PFSK-1 (cell line): ENCODE measurements around the gene SEZ6.

Experiments
- FOXP2 ChIP-seq: optimal IDR thresholded peaks from 2 replicates; pipeline ENCODE3; 2011; ENCODE audit warnings: borderline replicate concordance, control low read depth, inconsistent platforms; ENCODE audit not compliant: insufficient read depth; ENCODE audit errors: extremely low read length, extremely low read depth
- POLR2AphosphoS5 ChIP-seq: IDR thresholded peaks from 2 replicates; pipeline ENCODE4 v1.6.1; 2012; ENCODE audit warnings: low read depth, mild to moderate bottlenecking, control low read depth, low read length, moderate library complexity
- SIN3A ChIP-seq: IDR thresholded peaks from 2 replicates; pipeline ENCODE4 v1.6.1; 2012; ENCODE audit warnings: mild to moderate bottlenecking, low read length, moderate library complexity, borderline replicate concordance; ENCODE audit not compliant: insufficient read depth
- TAF1 ChIP-seq: IDR thresholded peaks from 2 replicates; pipeline ENCODE4 v1.6.1; 2012; ENCODE audit warnings: low read length, control low read depth, borderline replicate concordance; ENCODE audit not compliant: insufficient read depth
- TF ChIP-seq, protein P1 (sequence below), 2 experiments: IDR thresholded peaks; 2 replicates each; pipeline versions ENCODE4 v1.6.1 to v1.8.0; 2011 to 2012; ENCODE audit warnings: low read depth in 2 of 2, low read length in 2 of 2, control low read depth in 1 of 2, inconsistent platforms in 1 of 2, mild to moderate bottlenecking in 1 of 2, moderate library complexity in 1 of 2; ENCODE audit not compliant: insufficient read depth in 1 of 2

SEZ6 gene

DNA sequence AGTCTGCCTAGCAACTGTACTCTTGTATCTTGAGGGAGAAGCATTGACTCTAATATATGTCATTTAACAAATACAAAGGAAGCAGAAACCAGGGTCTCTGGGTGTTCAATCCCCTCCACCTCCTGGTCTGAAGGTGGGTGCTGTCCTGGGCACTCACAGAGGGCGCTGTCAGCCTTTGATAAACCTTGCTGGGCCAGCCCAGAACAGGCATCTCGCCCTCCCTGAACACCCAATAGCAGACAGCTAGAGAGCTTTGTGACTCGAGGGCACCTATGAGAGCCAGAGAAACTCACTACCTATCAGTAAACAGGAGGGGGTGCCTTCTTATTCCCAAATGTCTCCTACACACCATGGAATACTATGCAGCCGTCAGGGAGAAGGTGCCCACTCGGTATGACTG lies 30.8 kb upstream of the SEZ6 start:
- TF ChIP-seq SIN3A (no peak), TAF1 (no peak), POLR2AphosphoS5 (no peak)

DNA sequence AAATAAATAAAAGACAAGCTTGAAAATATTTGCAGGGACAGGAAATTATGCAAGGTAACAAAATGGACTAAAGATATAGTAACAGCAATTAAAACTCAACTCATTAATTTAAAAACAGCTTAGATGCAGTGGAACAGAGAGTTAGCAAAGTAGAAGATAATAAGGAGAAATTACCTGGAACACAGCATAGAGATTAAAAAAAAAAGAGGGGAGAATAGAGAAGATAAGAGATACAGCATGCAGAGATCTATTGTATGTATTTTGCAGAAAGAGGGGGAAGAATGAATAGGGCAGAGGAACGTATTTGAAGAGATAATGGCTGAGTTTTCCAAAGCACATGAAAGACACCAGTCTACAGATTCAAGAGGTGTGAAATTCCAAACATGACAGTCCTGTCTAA lies 28.7 kb upstream of the SEZ6 start:
- TF ChIP-seq, protein P1, sequence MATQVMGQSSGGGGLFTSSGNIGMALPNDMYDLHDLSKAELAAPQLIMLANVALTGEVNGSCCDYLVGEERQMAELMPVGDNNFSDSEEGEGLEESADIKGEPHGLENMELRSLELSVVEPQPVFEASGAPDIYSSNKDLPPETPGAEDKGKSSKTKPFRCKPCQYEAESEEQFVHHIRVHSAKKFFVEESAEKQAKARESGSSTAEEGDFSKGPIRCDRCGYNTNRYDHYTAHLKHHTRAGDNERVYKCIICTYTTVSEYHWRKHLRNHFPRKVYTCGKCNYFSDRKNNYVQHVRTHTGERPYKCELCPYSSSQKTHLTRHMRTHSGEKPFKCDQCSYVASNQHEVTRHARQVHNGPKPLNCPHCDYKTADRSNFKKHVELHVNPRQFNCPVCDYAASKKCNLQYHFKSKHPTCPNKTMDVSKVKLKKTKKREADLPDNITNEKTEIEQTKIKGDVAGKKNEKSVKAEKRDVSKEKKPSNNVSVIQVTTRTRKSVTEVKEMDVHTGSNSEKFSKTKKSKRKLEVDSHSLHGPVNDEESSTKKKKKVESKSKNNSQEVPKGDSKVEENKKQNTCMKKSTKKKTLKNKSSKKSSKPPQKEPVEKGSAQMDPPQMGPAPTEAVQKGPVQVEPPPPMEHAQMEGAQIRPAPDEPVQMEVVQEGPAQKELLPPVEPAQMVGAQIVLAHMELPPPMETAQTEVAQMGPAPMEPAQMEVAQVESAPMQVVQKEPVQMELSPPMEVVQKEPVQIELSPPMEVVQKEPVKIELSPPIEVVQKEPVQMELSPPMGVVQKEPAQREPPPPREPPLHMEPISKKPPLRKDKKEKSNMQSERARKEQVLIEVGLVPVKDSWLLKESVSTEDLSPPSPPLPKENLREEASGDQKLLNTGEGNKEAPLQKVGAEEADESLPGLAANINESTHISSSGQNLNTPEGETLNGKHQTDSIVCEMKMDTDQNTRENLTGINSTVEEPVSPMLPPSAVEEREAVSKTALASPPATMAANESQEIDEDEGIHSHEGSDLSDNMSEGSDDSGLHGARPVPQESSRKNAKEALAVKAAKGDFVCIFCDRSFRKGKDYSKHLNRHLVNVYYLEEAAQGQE (IDR thresholded peaks at IDR 0.05; ENCODE audit: insufficient read depth in 1 of 2, low read depth in 2 of 2, low read length in 2 of 2): no peak
- no peak for TF ChIP-seq POLR2AphosphoS5
- TF ChIP-seq TAF1: no peak

DNA sequence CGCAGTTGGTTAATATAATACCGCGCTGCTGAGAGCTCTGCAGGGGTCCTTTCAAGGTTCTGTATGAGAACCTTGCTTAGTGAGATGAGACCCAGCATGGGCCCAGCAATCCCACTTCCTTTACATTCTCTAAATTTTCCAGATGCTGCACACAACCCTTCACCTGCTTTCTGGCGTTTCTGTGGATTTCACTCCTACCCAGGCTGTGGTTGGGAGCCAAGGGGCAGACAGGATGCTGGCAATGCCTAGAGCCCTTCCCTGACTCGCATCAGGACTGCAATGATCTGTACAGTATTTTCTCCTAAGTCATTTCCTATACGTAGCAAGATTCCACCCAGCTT lies 27.0 kb upstream of the SEZ6 start:
- no peak for TF ChIP-seq FOXP2
- TF ChIP-seq TAF1: no peak
- TF ChIP-seq, protein P1 (IDR thresholded peaks at IDR 0.05; ENCODE audit: insufficient read depth in 1 of 2, low read depth in 2 of 2, low read length in 2 of 2): no peak
- no peak for TF ChIP-seq POLR2AphosphoS5
- no peak for TF ChIP-seq SIN3A

DNA sequence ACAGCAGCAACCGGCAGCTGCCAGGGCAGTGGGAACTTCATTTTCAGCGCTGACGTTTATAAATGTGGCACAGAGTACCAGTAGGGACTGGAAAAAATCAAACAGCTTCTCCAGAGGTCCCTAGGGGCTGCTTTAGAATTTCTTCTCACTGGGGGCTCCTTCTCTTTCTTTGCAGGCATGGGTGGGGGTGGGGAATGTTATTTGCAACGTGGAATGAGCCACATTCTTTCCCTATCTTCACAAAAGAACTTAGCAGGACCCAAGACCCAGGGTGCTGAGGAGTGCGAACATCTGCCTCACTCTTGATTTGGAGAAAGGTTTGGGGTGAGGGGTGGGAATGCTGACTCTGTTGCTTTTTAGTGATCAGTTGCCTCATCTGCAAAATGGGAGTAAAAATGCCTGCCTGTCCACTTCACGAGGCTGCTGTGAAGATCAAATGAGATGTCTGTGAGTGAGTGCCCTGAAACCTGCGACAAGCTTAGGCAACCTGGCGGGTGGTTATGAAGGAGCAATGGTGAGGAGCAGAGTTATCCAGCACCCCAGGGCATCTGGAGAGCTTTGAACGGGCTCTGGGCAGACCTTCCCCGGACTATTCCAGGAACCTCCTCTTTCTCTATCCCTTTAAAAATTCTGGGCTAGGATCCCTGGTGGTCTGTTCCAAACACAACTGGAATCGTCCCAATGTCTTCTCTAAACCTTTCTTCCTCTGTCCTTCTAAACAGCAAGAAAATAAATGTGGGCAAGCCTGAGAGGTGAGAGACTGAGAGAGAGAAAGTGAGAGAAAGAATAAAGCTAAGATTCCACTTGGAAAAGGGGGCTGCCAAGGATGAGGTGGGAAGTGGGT lies 26.4 kb upstream of the SEZ6 start:
- TF ChIP-seq POLR2AphosphoS5 (no peak), TAF1 (no peak), SIN3A (no peak), FOXP2 (no peak)
- TF ChIP-seq, protein P1 (IDR thresholded peaks at IDR 0.05; ENCODE audit: insufficient read depth in 1 of 2, low read depth in 2 of 2, low read length in 2 of 2): no peak

DNA sequence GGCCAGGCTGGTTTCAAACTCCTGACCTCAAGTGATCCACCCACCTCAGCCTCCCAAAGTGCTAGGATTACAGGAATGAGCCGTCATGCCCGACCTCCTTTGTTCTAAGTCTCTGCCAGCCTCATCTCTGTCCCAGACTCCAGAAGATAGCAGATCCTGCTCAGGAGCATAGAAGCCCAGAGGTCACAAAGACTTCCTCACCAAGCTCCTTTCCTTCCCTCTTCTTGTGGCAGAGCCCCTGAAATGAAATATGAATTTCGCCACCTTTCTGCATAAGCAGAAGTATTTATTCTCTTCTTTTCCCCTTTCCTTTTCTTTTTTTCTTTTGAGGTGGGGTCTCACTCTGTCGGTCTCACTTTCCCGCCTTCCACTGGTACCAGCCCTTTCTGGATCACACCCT lies 25.7 kb upstream of the SEZ6 start:
- TF ChIP-seq, protein P1 (IDR thresholded peaks at IDR 0.05; ENCODE audit: insufficient read depth in 1 of 2, low read depth in 2 of 2, low read length in 2 of 2): no peak
- no peak for TF ChIP-seq FOXP2
- no peak for TF ChIP-seq POLR2AphosphoS5
- no peak for TF ChIP-seq SIN3A
- no peak for TF ChIP-seq TAF1
